ENCODE measurements around the gene XPO6. TPM values are rescaled to one million over a fixed set of nuclear protein-coding genes. Genes with fewer than 3 reads are reported as not detected.

Gene XPO6
- total and polyA plus RNA-seq, 2 of the 13 experiments (the other 11 are each of a cell fraction or from before 2014, with no cell fraction given) = 109 to 129 TPM

DNA sequence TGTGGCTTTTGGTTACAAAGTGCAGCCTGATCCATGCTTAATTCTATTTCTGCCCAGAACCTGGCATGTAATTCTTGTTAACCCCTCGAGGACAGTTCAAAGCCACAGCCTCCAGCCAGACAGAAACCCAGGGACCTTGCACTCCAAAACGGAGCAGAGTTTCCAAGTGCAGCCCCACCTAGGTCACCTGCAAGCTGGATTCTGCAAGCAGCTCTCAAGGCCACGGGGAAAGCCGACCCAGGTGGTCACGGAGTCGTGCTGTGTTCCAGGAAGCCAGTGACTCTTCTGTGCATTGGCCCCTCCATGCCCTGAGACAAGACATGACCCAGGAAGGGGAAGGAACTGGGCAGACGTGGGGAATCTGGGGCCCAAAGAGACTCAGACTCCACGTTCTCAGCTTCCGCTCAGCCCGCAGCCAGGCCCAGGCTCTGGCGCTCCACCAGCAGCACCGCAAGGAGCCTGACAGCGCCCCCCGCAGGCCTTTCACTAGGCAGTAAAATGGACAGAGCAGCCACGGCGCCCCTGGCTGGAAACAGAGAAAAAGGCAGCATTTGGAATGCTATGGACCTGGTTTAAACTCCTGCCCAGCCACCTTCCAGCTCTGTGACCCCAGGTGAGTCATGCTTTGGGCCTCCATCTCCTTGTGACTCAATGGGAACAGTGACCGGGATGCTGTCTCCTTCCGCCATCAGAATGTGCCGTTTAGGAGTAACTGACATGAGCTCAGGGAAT is 121.0 kb downstream of the XPO6 start:
- no peaks in the 10 kb centered on the region for H3K27me3 ChIP-seq (ENCODE audit: control insufficient read depth in 1 of 2, insufficient read depth in 2 of 2, low read length in 2 of 2)
- BruUV-seq (replicated peaks) = no TSS peak
- DNase-seq (ENCODE audit: low spot score) (no peak), ATAC-seq (peak; percentile 11), FAIRE-seq (no peak)
- no peak overlapping the region for H3K27ac ChIP-seq (ENCODE audit: extremely low read length, insufficient read depth, low read length)
- no peaks in the 10 kb centered on the region for H3K9me3 ChIP-seq (ENCODE audit: low read length)
- in situ Hi-C loops (cut with HindIII; ENCODE audit: extremely low pct_ligation_motif_present, low pct_unique_long_range_greater_than_20kb) (no loop called here), intact Hi-C loops (cut with micrococcal nuclease; ENCODE audit: unreplicated experiment) (no loop called here)
- H4K20me1 ChIP-seq (ENCODE audit: insufficient read depth, low read length) = no peaks in the 10 kb centered on the region
- H3K4me1 ChIP-seq (ENCODE audit: insufficient read depth, low read length) = peaks cover 16% of the 10 kb centered on the region
- POLR2A ChIA-PET = no interaction called here
- no peak overlapping the region for H3K9ac ChIP-seq (ENCODE audit: insufficient read depth, low read depth, low read length)
- no peak overlapping the region for H2AFZ ChIP-seq (ENCODE audit: low read length)
- H3K4me2 ChIP-seq (ENCODE audit: low read depth, low read length) = no peak overlapping the region
- CTCF ChIA-PET (ENCODE audit: low intra/inter-chr PET ratio, low total read pairs) = no interaction called here
- WGBS (ENCODE audit: low lambda C conversion rate) = 67% methylated on average over 15 of the region's 19 CpGs
- no peak overlapping the region for H3K4me3 ChIP-seq (replicated peaks in 1 of 3; ENCODE audit: insufficient read depth in 1 of 3, low read depth in 2 of 3, low read length in 3 of 3)
- no peaks in the 10 kb centered on the region for H3K36me3 ChIP-seq (replicated peaks in 1 of 2; ENCODE audit: control insufficient read depth in 1 of 2, insufficient read depth in 2 of 2, low read length in 2 of 2)
- no peaks in the 10 kb centered on the region for H3K79me2 ChIP-seq (ENCODE audit: insufficient read depth, low read length)
- TF ChIP-seq NPAS2 (CRISPR knock-in tag; IDR thresholded peaks at IDR 0.05; ENCODE audit: borderline replicate concordance) = no peak
- TF ChIP-seq EZH2 (conservative IDR thresholded peaks at IDR 0.05; ENCODE audit: low read depth, low read length) = no peak
- TF ChIP-seq, protein P1, sequence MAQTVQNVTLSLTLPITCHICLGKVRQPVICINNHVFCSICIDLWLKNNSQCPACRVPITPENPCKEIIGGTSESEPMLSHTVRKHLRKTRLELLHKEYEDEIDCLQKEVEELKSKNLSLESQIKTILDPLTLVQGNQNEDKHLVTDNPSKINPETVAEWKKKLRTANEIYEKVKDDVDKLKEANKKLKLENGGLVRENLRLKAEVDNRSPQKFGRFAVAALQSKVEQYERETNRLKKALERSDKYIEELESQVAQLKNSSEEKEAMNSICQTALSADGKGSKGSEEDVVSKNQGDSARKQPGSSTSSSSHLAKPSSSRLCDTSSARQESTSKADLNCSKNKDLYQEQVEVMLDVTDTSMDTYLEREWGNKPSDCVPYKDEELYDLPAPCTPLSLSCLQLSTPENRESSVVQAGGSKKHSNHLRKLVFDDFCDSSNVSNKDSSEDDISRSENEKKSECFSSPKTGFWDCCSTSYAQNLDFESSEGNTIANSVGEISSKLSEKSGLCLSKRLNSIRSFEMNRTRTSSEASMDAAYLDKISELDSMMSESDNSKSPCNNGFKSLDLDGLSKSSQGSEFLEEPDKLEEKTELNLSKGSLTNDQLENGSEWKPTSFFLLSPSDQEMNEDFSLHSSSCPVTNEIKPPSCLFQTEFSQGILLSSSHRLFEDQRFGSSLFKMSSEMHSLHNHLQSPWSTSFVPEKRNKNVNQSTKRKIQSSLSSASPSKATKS (CRISPR knock-in tag; IDR thresholded peaks at IDR 0.05) = no peak
- TF ChIP-seq, protein P2, sequence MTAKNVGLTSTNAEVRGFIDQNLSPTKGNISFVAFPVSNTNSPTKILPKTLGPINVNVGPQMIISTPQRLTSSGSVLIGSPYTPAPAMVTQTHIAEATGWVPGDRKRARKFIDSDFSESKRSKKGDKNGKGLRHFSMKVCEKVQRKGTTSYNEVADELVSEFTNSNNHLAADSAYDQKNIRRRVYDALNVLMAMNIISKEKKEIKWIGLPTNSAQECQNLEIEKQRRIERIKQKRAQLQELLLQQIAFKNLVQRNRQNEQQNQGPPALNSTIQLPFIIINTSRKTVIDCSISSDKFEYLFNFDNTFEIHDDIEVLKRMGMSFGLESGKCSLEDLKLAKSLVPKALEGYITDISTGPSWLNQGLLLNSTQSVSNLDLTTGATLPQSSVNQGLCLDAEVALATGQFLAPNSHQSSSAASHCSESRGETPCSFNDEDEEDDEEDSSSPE (CRISPR knock-in tag; IDR thresholded peaks at IDR 0.05) = no peak
- TF ChIP-seq, protein P3, sequence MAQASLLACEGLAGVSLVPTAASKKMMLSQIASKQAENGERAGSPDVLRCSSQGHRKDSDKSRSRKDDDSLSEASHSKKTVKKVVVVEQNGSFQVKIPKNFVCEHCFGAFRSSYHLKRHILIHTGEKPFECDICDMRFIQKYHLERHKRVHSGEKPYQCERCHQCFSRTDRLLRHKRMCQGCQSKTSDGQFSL (CRISPR knock-in tag; IDR thresholded peaks at IDR 0.05) = no peak
- TF ChIP-seq, protein P4, sequence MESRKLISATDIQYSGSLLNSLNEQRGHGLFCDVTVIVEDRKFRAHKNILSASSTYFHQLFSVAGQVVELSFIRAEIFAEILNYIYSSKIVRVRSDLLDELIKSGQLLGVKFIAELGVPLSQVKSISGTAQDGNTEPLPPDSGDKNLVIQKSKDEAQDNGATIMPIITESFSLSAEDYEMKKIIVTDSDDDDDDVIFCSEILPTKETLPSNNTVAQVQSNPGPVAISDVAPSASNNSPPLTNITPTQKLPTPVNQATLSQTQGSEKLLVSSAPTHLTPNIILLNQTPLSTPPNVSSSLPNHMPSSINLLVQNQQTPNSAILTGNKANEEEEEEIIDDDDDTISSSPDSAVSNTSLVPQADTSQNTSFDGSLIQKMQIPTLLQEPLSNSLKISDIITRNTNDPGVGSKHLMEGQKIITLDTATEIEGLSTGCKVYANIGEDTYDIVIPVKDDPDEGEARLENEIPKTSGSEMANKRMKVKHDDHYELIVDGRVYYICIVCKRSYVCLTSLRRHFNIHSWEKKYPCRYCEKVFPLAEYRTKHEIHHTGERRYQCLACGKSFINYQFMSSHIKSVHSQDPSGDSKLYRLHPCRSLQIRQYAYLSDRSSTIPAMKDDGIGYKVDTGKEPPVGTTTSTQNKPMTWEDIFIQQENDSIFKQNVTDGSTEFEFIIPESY (CRISPR knock-in tag; IDR thresholded peaks at IDR 0.05) = peak; percentile 74
- TF ChIP-seq, protein P5, sequence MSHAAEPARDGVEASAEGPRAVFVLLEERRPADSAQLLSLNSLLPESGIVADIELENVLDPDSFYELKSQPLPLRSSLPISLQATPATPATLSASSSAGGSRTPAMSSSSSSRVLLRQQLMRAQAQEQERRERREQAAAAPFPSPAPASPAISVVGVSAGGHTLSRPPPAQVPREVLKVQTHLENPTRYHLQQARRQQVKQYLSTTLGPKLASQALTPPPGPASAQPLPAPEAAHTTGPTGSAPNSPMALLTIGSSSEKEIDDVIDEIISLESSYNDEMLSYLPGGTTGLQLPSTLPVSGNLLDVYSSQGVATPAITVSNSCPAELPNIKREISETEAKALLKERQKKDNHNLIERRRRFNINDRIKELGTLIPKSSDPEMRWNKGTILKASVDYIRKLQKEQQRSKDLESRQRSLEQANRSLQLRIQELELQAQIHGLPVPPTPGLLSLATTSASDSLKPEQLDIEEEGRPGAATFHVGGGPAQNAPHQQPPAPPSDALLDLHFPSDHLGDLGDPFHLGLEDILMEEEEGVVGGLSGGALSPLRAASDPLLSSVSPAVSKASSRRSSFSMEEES (CRISPR knock-in tag; IDR thresholded peaks at IDR 0.05) = no peak
- TF ChIP-seq ELF3 (CRISPR knock-in tag; IDR thresholded peaks at IDR 0.05) = no peak
- no peak for TF ChIP-seq IRX3 (CRISPR knock-in tag; IDR thresholded peaks at IDR 0.05; ENCODE audit: borderline replicate concordance, low read depth)
- TF ChIP-seq ZNF160 (CRISPR knock-in tag; IDR thresholded peaks at IDR 0.05) = no peak
- TF ChIP-seq, protein P6, sequence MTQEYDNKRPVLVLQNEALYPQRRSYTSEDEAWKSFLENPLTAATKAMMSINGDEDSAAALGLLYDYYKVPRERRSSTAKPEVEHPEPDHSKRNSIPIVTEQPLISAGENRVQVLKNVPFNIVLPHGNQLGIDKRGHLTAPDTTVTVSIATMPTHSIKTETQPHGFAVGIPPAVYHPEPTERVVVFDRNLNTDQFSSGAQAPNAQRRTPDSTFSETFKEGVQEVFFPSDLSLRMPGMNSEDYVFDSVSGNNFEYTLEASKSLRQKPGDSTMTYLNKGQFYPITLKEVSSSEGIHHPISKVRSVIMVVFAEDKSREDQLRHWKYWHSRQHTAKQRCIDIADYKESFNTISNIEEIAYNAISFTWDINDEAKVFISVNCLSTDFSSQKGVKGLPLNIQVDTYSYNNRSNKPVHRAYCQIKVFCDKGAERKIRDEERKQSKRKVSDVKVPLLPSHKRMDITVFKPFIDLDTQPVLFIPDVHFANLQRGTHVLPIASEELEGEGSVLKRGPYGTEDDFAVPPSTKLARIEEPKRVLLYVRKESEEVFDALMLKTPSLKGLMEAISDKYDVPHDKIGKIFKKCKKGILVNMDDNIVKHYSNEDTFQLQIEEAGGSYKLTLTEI (CRISPR knock-in tag; conservative IDR thresholded peaks at IDR 0.05) = no peak
